Activated naive CD8-positive, alpha-beta T cell treated with anti-CD3 and anti-CD28 coated beads, Interleukin-2, amount 10 ng/mL, durations not matched to agents 7 days and 5 days (primary cell): ENCODE data around the gene SLC25A22. TPM values are rescaled to one million over a fixed set of nuclear protein-coding genes. Genes with fewer than 3 reads are reported as not detected.

Experiments used
- ATAC-seq: fragments of 150-1000 bp; cut with Tn5 transposase; one replicate; pipeline ENCODE4 v1.10.0; 2021; ENCODE audit warnings: low read depth, moderate library complexity
- POLR2A ChIA-PET: fragments of 350-600 bp; sonication (Branson Sonifier 250); formaldehyde crosslinking; loops from one replicate; lab custom pipeline; 2021; ENCODE audit warnings: antibody characterized with exemption; lab: Charles Lee
- DNase-seq: peaks from one replicate; pipeline ENCODE4 v3.0.0; 2021
- H3K27ac Mint-ChIP-seq: one replicate; pipeline ENCODE4 v1.8.0; 2022; ENCODE audit warnings: mild to moderate bottlenecking, mixed read lengths
- H3K27me3 Mint-ChIP-seq: one replicate; pipeline ENCODE4 v1.8.0; 2022; ENCODE audit warnings: mild to moderate bottlenecking, moderate library complexity, mixed read lengths
- H3K36me3 Mint-ChIP-seq: one replicate; pipeline ENCODE4 v1.8.0; 2021; ENCODE audit warnings: mild to moderate bottlenecking, mixed read lengths
- H3K4me1 Mint-ChIP-seq: one replicate; pipeline ENCODE4 v1.8.0; 2021; ENCODE audit warnings: mixed read lengths
- H3K4me3 Mint-ChIP-seq: one replicate; pipeline ENCODE4 v1.8.0; 2022; ENCODE audit warnings: mild to moderate bottlenecking, moderate library complexity, mixed read lengths
- H3K9me3 Mint-ChIP-seq: one replicate; pipeline ENCODE4 v1.8.0; 2021; ENCODE audit warnings: mixed read lengths
- total RNA-seq, 2 experiments: library from RNA; stranded (reverse); gene quantifications; one replicate each; pipeline ENCODE4 v1.2.3, GENCODE V29; 2021

Gene SLC25A22
- total RNA-seq, 2 experiments from 2014 or later = 35.1 to 35.8 TPM

DNA sequence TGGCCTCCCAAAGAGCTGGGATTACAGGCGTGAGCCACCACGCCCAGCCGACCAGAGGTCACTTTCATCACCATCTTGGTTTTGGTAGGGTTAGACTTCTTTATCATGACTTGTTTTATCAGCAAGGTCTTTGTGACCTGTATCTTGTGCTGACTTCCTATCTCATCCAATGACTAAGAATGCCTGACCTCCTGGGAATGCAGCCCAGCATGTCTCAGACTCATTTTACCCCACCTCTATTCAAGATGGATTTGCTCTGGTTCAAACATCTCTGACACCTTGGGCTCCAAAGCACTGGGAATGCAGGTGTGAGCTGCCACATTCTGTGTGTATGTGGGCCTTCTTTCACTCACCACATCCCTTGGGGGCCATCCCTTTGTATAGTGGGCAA is 55.9 kb downstream of the SLC25A22 start:
- H3K4me3 Mint-ChIP-seq = no peak overlapping the region
- peaks cover 8% of the 10 kb centered on the region for H3K27me3 Mint-ChIP-seq
- no peaks in the 10 kb centered on the region for H3K36me3 Mint-ChIP-seq
- no peaks in the 10 kb centered on the region for H3K9me3 Mint-ChIP-seq
- POLR2A ChIA-PET = no interaction called here
- DNase-seq = no peak
- no peak overlapping the region for H3K27ac Mint-ChIP-seq
- peaks cover 14% of the 10 kb centered on the region for H3K4me1 Mint-ChIP-seq
- ATAC-seq = no peak

Other genes with a start within 250 kb of the SLC25A22 start
- gene LMNTD2, start 237.5 kb downstream of the SLC25A22 start, total RNA-seq = 1 to 10 TPM; 2.5 to 2.7 TPM
- 10 to 100 TPM; 36.5 to 41.0 TPM for gene RASSF7, start 237.3 kb downstream of the SLC25A22 start, total RNA-seq
- gene PHRF1, start 221.8 kb downstream of the SLC25A22 start, total RNA-seq = 10 to 100 TPM; 55.4 to 58.9 TPM
- gene IRF7, start 182.3 kb downstream of the SLC25A22 start, total RNA-seq = 100 to 1,000 TPM; 160 to 165 TPM
- not detected for gene CDHR5, start 173.3 kb downstream of the SLC25A22 start, total RNA-seq
- gene SCT, start 171.1 kb downstream of the SLC25A22 start, total RNA-seq = not detected
- gene DRD4, start 161.0 kb downstream of the SLC25A22 start, total RNA-seq = under 1 TPM; 0.51 to 0.72 TPM
- gene DEAF1, start 103.1 kb downstream of the SLC25A22 start, total RNA-seq = 10 to 100 TPM; 33.1 to 36.0 TPM
- 10 to 100 TPM; 38.9 to 39.7 TPM for gene TMEM80, start 102.5 kb downstream of the SLC25A22 start, total RNA-seq
- gene EPS8L2, start 92.0 kb downstream of the SLC25A22 start, total RNA-seq = 10 to 100 TPM; 19.0 to 24.5 TPM
- 100 to 1,000 TPM; 199 to 206 TPM for gene TALDO1, start 50.8 kb downstream of the SLC25A22 start, total RNA-seq
- gene GATD1, start 20.8 kb downstream of the SLC25A22 start, total RNA-seq = 10 to 100 TPM; 59.8 to 62.4 TPM
- under 1 TPM in 1 of 2 experiments, not detected in 1; 0.37 TPM for gene CEND1, start 8.2 kb downstream of the SLC25A22 start, total RNA-seq
- 10 to 100 TPM; 53.4 to 53.6 TPM for gene PIDD1, start 7.0 kb upstream of the SLC25A22 start, total RNA-seq
- 1,000 to 10,000 TPM; 2,888 to 3,019 TPM for gene RPLP2, start 11.7 kb upstream of the SLC25A22 start, total RNA-seq
- gene PNPLA2, start 20.6 kb upstream of the SLC25A22 start, total RNA-seq = 100 to 1,000 TPM; 110 to 125 TPM
- gene CRACR2B, start 29.6 kb upstream of the SLC25A22 start, total RNA-seq = 10 to 100 TPM; 10.5 to 11.2 TPM
- gene CD151, start 34.7 kb upstream of the SLC25A22 start, total RNA-seq = 10 to 100 TPM; 36.4 to 37.4 TPM
- 10 to 100 TPM; 76.7 to 78.9 TPM for gene POLR2L, start 44.2 kb upstream of the SLC25A22 start, total RNA-seq
- 10 to 100 TPM; 19.0 to 20.3 TPM for gene TSPAN4, start 44.6 kb upstream of the SLC25A22 start, total RNA-seq
- gene CHID1, start 112.5 kb upstream of the SLC25A22 start, total RNA-seq = 10 to 100 TPM; 39.7 to 47.9 TPM
- gene AP2A2, start 127.6 kb upstream of the SLC25A22 start, total RNA-seq = 10 to 100 TPM; 49.1 to 52.1 TPM
- not detected for gene MUC6, start 238.4 kb upstream of the SLC25A22 start, total RNA-seq